IMR-90 (cell line): ENCODE data around the gene SLC27A1. TPM values are rescaled to one million over a fixed set of nuclear protein-coding genes. Genes with fewer than 3 reads are reported as not detected.

Source experiments
- ATAC-seq: fragments of 200-7000 bp; cut with Tn5 transposase; 2 replicates; pipeline ENCODE4 v1.9.1; 2020; ENCODE audit warnings: low read depth, mild to moderate bottlenecking, moderate library complexity
- BruUV-seq: library from RNA; stranded (reverse); fragments of 400-500 nt; replicated peaks from 2 replicates; lab custom pipeline; 2021; lab: Mats Ljungman, UMichigan
- CTCF ChIA-PET: fragments of 300-600 bp; formaldehyde crosslinking; extraction: SDS; loops from one replicate; lab custom pipeline; 2021; ENCODE audit warnings: antibody characterized with exemption; lab: Yijun Ruan, JAX
- POLR2A ChIA-PET: fragments of 300-600 bp; sonication (Branson Sonifier 250); formaldehyde crosslinking; loops from one replicate; lab custom pipeline; 2022; ENCODE audit warnings: antibody characterized with exemption; ENCODE audit not compliant: unreplicated experiment; lab: Charles Lee
- DNase-seq: peaks from one replicate; pipeline ENCODE4 v3.0.0; 2013
- H2AFZ ChIP-seq: replicated peaks from 2 replicates; pipeline ENCODE3; 2013; ENCODE audit warnings: low read length, mild to moderate bottlenecking; ENCODE audit not compliant: poor library complexity
- H2AK5ac ChIP-seq: 2 replicates; pipeline ENCODE4 v1.6.1; 2013; ENCODE audit warnings: low read depth, low read length, inconsistent platforms
- H2AK9ac ChIP-seq: replicated peaks from 2 replicates; pipeline ENCODE3; 2013; ENCODE audit warnings: mild to moderate bottlenecking, low read depth, low read length, moderate library complexity; ENCODE audit not compliant: poor library complexity
- H2BK120ac ChIP-seq: 2 replicates; pipeline ENCODE4 v1.6.1; 2013; ENCODE audit warnings: low read depth, low read length, inconsistent platforms
- H2BK15ac ChIP-seq: 3 replicates; pipeline ENCODE4 v1.6.1; 2013; ENCODE audit warnings: low read depth, low read length, inconsistent platforms
- H2BK20ac ChIP-seq: 2 replicates; pipeline ENCODE4 v1.6.1; 2013; ENCODE audit warnings: low read depth, mild to moderate bottlenecking, inconsistent platforms, low read length, moderate library complexity
- H2BK5ac ChIP-seq: 2 replicates; pipeline ENCODE4 v1.6.1; 2013; ENCODE audit warnings: mild to moderate bottlenecking, low read depth, low read length, inconsistent platforms; ENCODE audit not compliant: poor library complexity, severe bottlenecking
- H3K14ac ChIP-seq: replicated peaks from 2 replicates; pipeline ENCODE4 v1.6.1; 2013; ENCODE audit warnings: low read depth, low read length, inconsistent platforms
- H3K18ac ChIP-seq: 2 replicates; pipeline ENCODE4 v1.6.1; 2013; ENCODE audit warnings: low read depth, low read length, control low read depth
- H3K23ac ChIP-seq: 2 replicates; pipeline ENCODE4 v1.6.1; 2013; ENCODE audit warnings: low read depth, low read length, inconsistent platforms
- H3K27ac ChIP-seq: 2 replicates; pipeline ENCODE4 v1.5.1; 2013; ENCODE audit warnings: mild to moderate bottlenecking, control low read depth, low read length; ENCODE audit not compliant: insufficient read depth
- H3K27me3 ChIP-seq: 2 replicates; pipeline ENCODE4 v1.6.1; 2013; ENCODE audit warnings: low read length; ENCODE audit not compliant: control insufficient read depth, insufficient read depth
- H3K36me3 ChIP-seq: 2 replicates; pipeline ENCODE4 v1.6.1; 2013; ENCODE audit warnings: low read length, mixed read lengths; ENCODE audit not compliant: control insufficient read depth, insufficient read depth
- H3K4ac ChIP-seq: 2 replicates; pipeline ENCODE4 v1.6.1; 2013; ENCODE audit warnings: low read depth, low read length, inconsistent platforms
- H3K4me1 ChIP-seq: 2 replicates; pipeline ENCODE4 v1.6.1; 2013; ENCODE audit warnings: low read length, mixed read lengths; ENCODE audit not compliant: control insufficient read depth, insufficient read depth
- H3K4me2 ChIP-seq: 2 replicates; pipeline ENCODE4 v1.6.1; 2013; ENCODE audit warnings: low read depth, mild to moderate bottlenecking, control low read depth, low read length, moderate library complexity
- H3K4me3 ChIP-seq: 2 replicates; pipeline ENCODE4 v1.5.1; 2013; ENCODE audit warnings: low read depth, mild to moderate bottlenecking, control low read depth, low read length, moderate library complexity; ENCODE audit not compliant: insufficient read depth
- H3K56ac ChIP-seq: 2 replicates; pipeline ENCODE4 v1.6.1; 2013; ENCODE audit warnings: low read length, inconsistent platforms; ENCODE audit not compliant: insufficient read depth; ENCODE audit errors: extremely low read depth
- H3K79me1 ChIP-seq, 2 experiments: 2 replicates each; pipeline ENCODE4 v1.6.1; 2013; ENCODE audit warnings: low read length in 2 of 2, inconsistent platforms in 1 of 2, low read depth in 1 of 2
- H3K9ac ChIP-seq: 2 replicates; pipeline ENCODE4 v1.6.1; 2013; ENCODE audit warnings: low read depth, low read length, control low read depth
- H3K9me1 ChIP-seq: 2 replicates; pipeline ENCODE4 v1.6.1; 2013; ENCODE audit warnings: low read length, inconsistent platforms; ENCODE audit not compliant: insufficient read depth
- H3K9me3 ChIP-seq: 2 replicates; pipeline ENCODE4 v1.6.1; 2013; ENCODE audit warnings: low read length; ENCODE audit not compliant: control insufficient read depth, insufficient read depth
- H4K20me1 ChIP-seq: 2 replicates; pipeline ENCODE4 v1.6.1; 2013; ENCODE audit warnings: low read length, inconsistent platforms; ENCODE audit not compliant: insufficient read depth
- H4K5ac ChIP-seq: 2 replicates; pipeline ENCODE4 v1.6.1; 2013; ENCODE audit warnings: mild to moderate bottlenecking, low read depth, low read length, control low read depth
- H4K8ac ChIP-seq, 2 experiments: 2 replicates each; pipeline ENCODE4 v1.6.1; 2013; ENCODE audit warnings: low read depth in 2 of 2, low read length in 2 of 2, control low read depth in 1 of 2, inconsistent platforms in 1 of 2
- H4K91ac ChIP-seq: 2 replicates; pipeline ENCODE4 v1.6.1; 2013; ENCODE audit warnings: low read depth, low read length, inconsistent platforms; ENCODE audit not compliant: insufficient read depth
- BHLHE40 ChIP-seq: fragments of 150-350 bp; IDR thresholded peaks from 2 replicates; pipeline ENCODE4 v1.6.1; 2016; ENCODE audit warnings: mild to moderate bottlenecking, low read depth, low read length
- CEBPB ChIP-seq: IDR thresholded peaks from 2 replicates; pipeline ENCODE4 v1.6.1; 2012; ENCODE audit warnings: low read depth, low read length, improper control_type of control experiment
- CHD1 ChIP-seq: IDR thresholded peaks from 2 replicates; pipeline ENCODE4 v1.6.1; 2012; ENCODE audit warnings: low read depth, low read length, improper control_type of control experiment
- FOS ChIP-seq: fragments of 150-350 bp; IDR thresholded peaks from 2 replicates; pipeline ENCODE4 v1.6.1; 2016; ENCODE audit warnings: low read depth, low read length
- MAFK ChIP-seq: IDR thresholded peaks from 2 replicates; pipeline ENCODE4 v1.6.1; 2012; ENCODE audit warnings: low read depth, low read length, improper control_type of control experiment
- MAZ ChIP-seq: IDR thresholded peaks from 2 replicates; pipeline ENCODE4 v1.6.1; 2012; ENCODE audit warnings: low read depth, mild to moderate bottlenecking, low read length, improper control_type of control experiment, moderate library complexity, borderline replicate concordance
- MXI1 ChIP-seq: IDR thresholded peaks from 2 replicates; pipeline ENCODE4 v1.6.1; 2012; ENCODE audit warnings: low read depth, mild to moderate bottlenecking, low read length, moderate library complexity, borderline replicate concordance
- NFE2L2 ChIP-seq: fragments of 150-350 bp; IDR thresholded peaks from 2 replicates; pipeline ENCODE4 v1.6.1; 2016; ENCODE audit warnings: low read depth, mild to moderate bottlenecking, low read length
- POLR2A ChIP-seq: IDR thresholded peaks from 2 replicates; pipeline ENCODE4 v1.6.1; 2012; ENCODE audit warnings: mild to moderate bottlenecking, low read depth, low read length
- RAD21 ChIP-seq: IDR thresholded peaks from 2 replicates; pipeline ENCODE4 v1.6.1; 2012; ENCODE audit warnings: low read length, improper control_type of control experiment
- RFX5 ChIP-seq: IDR thresholded peaks from 2 replicates; pipeline ENCODE4 v1.8.0; 2012; ENCODE audit warnings: low read depth, mild to moderate bottlenecking, low read length, moderate library complexity
- SMC3 ChIP-seq: fragments of 150-350 bp; IDR thresholded peaks from 2 replicates; pipeline ENCODE4 v1.6.1; 2016; ENCODE audit warnings: low read depth, mild to moderate bottlenecking, antibody characterized with exemption, low read length, moderate library complexity
- WGBS, 2 experiments: methylation state at CpG; one replicate each; pipeline versions ENCODE4 v1.1.5 to v1.1.7; 2013; ENCODE audit warnings: missing lambda C conversion rate in 2 of 2; ENCODE audit not compliant: insufficient read length in 1 of 2; ENCODE audit errors: extremely low coverage in 2 of 2; 5-methylcytosine and 5-hydroxymethylcytosine counted together
- dilution Hi-C: fragments of 300-500 bp; cut with HindIII; formaldehyde crosslinking; loops from one replicate; pipeline ENCODE4 v1.14.3; 2018; ENCODE audit warnings: low sequenced_read_pairs; ENCODE audit not compliant: unreplicated experiment
- in situ Hi-C: fragments of 300-500 bp; cut with MboI; formaldehyde crosslinking; loops from 3 replicates; pipeline ENCODE4 v1.14.3; 2019; ENCODE audit warnings: low sequenced_read_pairs, inconsistent platforms, mixed read lengths
- intact Hi-C: fragments of 100-400 bp; cut with micrococcal nuclease; formaldehyde crosslinking; loops from 2 replicates; pipeline ENCODE4 v1.10.0; 2022
- polyA plus RNA-seq, 3 experiments: library from polyadenylated mRNA; depleted of rRNA; stranded (reverse); fragments of >200 nt; gene quantifications; 2 replicates each; pipeline ENCODE4 v1.2.3, GENCODE V29; 2012; ENCODE audit warnings: low replicate concordance in 1 of 3
- total RNA-seq: library from RNA; depleted of rRNA; stranded (reverse); fragments of >200 nt; gene quantifications from 2 replicates; pipeline ENCODE4 v1.2.3, GENCODE V29; 2012
- TF ChIP-seq, protein P1 (sequence below): fragments of 150-350 bp; IDR thresholded peaks from 2 replicates; pipeline ENCODE4 v1.6.1; 2016; ENCODE audit warnings: low read depth, mild to moderate bottlenecking, low read length, moderate library complexity, borderline replicate concordance
- TF ChIP-seq, protein P2 (sequence below): conservative IDR thresholded peaks from 2 replicates; pipeline ENCODE4 v1.5.1; 2012; ENCODE audit warnings: mild to moderate bottlenecking, low read depth, low read length, improper control_type of control experiment
- TF ChIP-seq, protein P3 (sequence below): fragments of 150-350 bp; IDR thresholded peaks from 2 replicates; pipeline ENCODE4 v1.6.1; 2017; ENCODE audit warnings: mild to moderate bottlenecking, antibody characterized with exemption, low read length, low read depth

The SLC27A1 gene
- total and polyA plus RNA-seq, 2 of the 4 experiments (the other 2 are of a cell fraction) = 4.8 to 12.9 TPM

DNA sequence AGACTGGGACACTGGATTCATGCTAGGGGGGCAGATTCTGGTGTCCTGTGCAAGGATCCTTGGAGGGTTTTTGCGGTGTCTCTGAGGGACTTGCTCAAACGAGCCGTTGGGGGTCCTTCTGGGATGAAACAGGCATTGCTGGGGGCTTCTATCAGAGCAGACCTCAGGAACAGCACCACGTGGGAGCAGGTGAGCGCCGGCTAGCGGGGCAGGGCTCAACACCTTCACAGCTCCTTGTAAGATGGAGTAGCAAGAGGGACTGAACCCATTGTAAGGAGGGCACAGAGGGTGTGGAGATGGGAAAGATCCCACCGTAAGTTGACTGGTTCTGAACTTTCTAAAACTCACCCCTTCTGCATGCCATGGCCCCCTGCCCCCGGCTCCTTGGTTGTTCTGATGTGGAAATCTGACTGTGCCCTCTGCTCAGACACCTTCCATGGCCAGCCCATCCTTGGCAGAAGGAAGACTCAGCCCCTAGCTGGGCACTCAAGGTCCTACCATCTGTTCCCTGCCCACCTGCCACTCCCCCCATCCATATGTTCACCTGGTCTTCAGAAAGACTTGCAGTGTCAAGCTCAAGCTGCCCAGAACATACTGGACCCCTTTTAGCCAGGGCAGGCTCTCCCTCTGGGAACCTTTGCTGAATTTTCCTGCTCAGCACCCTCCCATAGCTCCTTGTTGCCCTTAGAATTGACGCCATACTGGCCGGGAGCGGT, 1.2 kb downstream of the SLC27A1 start:
- Histone ChIP-seq H4K5ac (no peak overlapping the region), H4K8ac (no peak overlapping the region), H2BK120ac (no peak overlapping the region), H2AK9ac (peak overlapping the region; percentile 67), H2AK5ac (peak overlapping the region; percentile 43; the same call in 1 of the 2 replicates), H3K4me2 (peak overlapping the region; percentile 76), H3K9me1 (no peaks in the 10 kb centered on the region), H2BK15ac (no peak overlapping the region), H3K27ac (no peak overlapping the region), H3K4me1 (peaks cover 18% of the 10 kb centered on the region), H3K9me3 (no peaks in the 10 kb centered on the region), H3K14ac (0 out of 2 replicates have a peak overlapping the region, but pooled peaks have one; percentile 46), H4K20me1 (peaks cover 9% of the 10 kb centered on the region; the same call in 1 of the 2 replicates), H3K27me3 (no peaks in the 10 kb centered on the region), H2BK5ac (no peak overlapping the region), H3K18ac (no peak overlapping the region), H3K56ac (no peak overlapping the region), H2AFZ (no peak overlapping the region), H3K36me3 (no peaks in the 10 kb centered on the region), H3K4me3 (peak overlapping the region; percentile 91), H3K79me1 (peaks cover 14 to 54% of the 10 kb centered on the region in 2 experiments), H3K9ac (peak overlapping the region; percentile 77), H4K91ac (no peak overlapping the region), H3K4ac (0 out of 2 replicates have a peak overlapping the region, but pooled peaks have one; percentile 10), H3K23ac (no peak overlapping the region; the same call in 1 of the 2 replicates), H2BK20ac (no peak overlapping the region)
- no CpG with 5 or more reads among the region's 12 CpGs for WGBS, 2 experiments
- no TSS peak for BruUV-seq
- ChIA-PET CTCF (no interaction called here), POLR2A (no interaction called here)
- dilution Hi-C loops (no loop called here), in situ Hi-C loops (no loop called here), intact Hi-C loops (no loop called here)
- ATAC-seq (no peak), DNase-seq (no peak)
- no peak for TF ChIP-seq CEBPB
- no peak for TF ChIP-seq RFX5
- TF ChIP-seq MAFK = no peak
- TF ChIP-seq MAZ = no peak
- TF ChIP-seq SMC3 = no peak
- TF ChIP-seq MXI1 = no peak
- TF ChIP-seq POLR2A = no peak
- TF ChIP-seq, protein P1, sequence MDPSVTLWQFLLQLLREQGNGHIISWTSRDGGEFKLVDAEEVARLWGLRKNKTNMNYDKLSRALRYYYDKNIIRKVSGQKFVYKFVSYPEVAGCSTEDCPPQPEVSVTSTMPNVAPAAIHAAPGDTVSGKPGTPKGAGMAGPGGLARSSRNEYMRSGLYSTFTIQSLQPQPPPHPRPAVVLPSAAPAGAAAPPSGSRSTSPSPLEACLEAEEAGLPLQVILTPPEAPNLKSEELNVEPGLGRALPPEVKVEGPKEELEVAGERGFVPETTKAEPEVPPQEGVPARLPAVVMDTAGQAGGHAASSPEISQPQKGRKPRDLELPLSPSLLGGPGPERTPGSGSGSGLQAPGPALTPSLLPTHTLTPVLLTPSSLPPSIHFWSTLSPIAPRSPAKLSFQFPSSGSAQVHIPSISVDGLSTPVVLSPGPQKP = no peak
- TF ChIP-seq BHLHE40 = no peak
- no peak for TF ChIP-seq NFE2L2
- TF ChIP-seq, protein P2, sequence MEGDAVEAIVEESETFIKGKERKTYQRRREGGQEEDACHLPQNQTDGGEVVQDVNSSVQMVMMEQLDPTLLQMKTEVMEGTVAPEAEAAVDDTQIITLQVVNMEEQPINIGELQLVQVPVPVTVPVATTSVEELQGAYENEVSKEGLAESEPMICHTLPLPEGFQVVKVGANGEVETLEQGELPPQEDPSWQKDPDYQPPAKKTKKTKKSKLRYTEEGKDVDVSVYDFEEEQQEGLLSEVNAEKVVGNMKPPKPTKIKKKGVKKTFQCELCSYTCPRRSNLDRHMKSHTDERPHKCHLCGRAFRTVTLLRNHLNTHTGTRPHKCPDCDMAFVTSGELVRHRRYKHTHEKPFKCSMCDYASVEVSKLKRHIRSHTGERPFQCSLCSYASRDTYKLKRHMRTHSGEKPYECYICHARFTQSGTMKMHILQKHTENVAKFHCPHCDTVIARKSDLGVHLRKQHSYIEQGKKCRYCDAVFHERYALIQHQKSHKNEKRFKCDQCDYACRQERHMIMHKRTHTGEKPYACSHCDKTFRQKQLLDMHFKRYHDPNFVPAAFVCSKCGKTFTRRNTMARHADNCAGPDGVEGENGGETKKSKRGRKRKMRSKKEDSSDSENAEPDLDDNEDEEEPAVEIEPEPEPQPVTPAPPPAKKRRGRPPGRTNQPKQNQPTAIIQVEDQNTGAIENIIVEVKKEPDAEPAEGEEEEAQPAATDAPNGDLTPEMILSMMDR = no peak
- TF ChIP-seq CHD1 = no peak
- TF ChIP-seq FOS = no peak
- TF ChIP-seq, protein P3, sequence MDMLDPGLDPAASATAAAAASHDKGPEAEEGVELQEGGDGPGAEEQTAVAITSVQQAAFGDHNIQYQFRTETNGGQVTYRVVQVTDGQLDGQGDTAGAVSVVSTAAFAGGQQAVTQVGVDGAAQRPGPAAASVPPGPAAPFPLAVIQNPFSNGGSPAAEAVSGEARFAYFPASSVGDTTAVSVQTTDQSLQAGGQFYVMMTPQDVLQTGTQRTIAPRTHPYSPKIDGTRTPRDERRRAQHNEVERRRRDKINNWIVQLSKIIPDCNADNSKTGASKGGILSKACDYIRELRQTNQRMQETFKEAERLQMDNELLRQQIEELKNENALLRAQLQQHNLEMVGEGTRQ = no peak
- TF ChIP-seq RAD21 = no peak
